Measurements from ENCODE around the gene IGSF21. TPM values are rescaled to one million over a fixed set of nuclear protein-coding genes. Genes with fewer than 3 reads are reported as not detected.
A peak's percentile ranks its signal among the peaks of the same experiment; 100 is the strongest.

Gene IGSF21
- total and polyA plus RNA-seq, 2 experiments from 2014 or later: not detected

- Histone ChIP-seq H2AFZ (no peak overlapping the region), H3K4me2 (no peak overlapping the region), H3K36me3 (replicated peaks; ENCODE audit: insufficient read depth, low read depth) (no peaks in the 10 kb centered on the region), H3K9me2 (replicated peaks; ENCODE audit: insufficient read depth) (no peaks in the 10 kb centered on the region), H3K27me3 (no peaks in the 10 kb centered on the region), H3K27ac (no peak overlapping the region), H4K20me1 (ENCODE audit: insufficient read depth, poor library complexity, severe bottlenecking) (no peaks in the 10 kb centered on the region), H3K79me2 (no peaks in the 10 kb centered on the region), H3K4me3 (no peak overlapping the region), H3K4me1 (ENCODE audit: insufficient read depth) (peaks cover 3% of the 10 kb centered on the region), H3K9me3 (ENCODE audit: low read depth) (no peaks in the 10 kb centered on the region)
- TF ChIP-seq, protein P1, sequence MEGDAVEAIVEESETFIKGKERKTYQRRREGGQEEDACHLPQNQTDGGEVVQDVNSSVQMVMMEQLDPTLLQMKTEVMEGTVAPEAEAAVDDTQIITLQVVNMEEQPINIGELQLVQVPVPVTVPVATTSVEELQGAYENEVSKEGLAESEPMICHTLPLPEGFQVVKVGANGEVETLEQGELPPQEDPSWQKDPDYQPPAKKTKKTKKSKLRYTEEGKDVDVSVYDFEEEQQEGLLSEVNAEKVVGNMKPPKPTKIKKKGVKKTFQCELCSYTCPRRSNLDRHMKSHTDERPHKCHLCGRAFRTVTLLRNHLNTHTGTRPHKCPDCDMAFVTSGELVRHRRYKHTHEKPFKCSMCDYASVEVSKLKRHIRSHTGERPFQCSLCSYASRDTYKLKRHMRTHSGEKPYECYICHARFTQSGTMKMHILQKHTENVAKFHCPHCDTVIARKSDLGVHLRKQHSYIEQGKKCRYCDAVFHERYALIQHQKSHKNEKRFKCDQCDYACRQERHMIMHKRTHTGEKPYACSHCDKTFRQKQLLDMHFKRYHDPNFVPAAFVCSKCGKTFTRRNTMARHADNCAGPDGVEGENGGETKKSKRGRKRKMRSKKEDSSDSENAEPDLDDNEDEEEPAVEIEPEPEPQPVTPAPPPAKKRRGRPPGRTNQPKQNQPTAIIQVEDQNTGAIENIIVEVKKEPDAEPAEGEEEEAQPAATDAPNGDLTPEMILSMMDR (IDR thresholded peaks at IDR 0.05; ENCODE audit: poor library complexity): no peak
- no peak for DNase-seq (ENCODE audit: low spot score)
- WGBS (ENCODE audit: low lambda C conversion rate, missing lambda C conversion rate): 63% methylated on average over 7 of the region's 7 CpGs
These were observed 217.5 kb downstream of the IGSF21 start for GRCh38 chr1:18325136-18325535.

DNA sequence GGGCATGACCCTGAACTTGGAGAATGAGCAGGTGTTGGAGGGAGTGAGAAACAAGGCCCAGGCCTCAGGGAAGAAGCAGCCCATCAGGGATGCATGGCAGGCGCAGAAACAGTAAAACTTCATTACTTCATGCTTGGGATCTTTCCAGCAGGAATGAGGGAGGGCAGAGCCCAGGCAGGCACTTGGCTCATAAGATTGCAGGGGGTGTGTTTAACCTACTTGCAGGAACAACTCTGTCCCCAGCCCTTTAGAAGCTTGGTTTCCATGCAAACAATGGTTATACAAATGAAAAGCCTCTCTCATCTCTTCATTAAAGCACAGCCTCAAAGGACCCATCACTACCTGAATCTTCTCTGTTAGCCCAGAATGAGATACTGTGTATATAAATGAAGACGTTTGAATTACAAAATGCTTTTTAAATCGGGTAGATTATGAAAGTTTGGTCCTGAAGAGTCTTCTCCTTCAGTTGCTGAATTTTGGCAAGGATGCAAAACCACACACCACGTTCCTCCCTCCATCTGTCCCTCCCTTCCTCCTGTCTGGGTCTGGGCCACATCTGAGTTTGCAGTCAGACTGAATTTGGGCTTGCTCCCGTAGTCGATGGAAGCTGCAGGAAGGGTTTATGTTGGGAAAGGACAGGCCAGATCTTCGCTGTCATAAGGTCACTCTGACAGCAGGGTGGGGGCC is 218.8 kb downstream of the IGSF21 start:
- no peaks in the 10 kb centered on the region for H3K9me2 ChIP-seq (replicated peaks; ENCODE audit: insufficient read depth)
- TF ChIP-seq, protein P1 (IDR thresholded peaks at IDR 0.05; ENCODE audit: poor library complexity): no peak
- TF ChIP-seq EZH2 (IDR thresholded peaks at IDR 0.05; ENCODE audit: borderline replicate concordance) (no peak), EZH2phosphoT487 (IDR thresholded peaks at IDR 0.05; ENCODE audit: low read depth, severe bottlenecking, unreplicated experiment) (no peak)
- peaks cover 3% of the 10 kb centered on the region for H3K27me3 ChIP-seq
- H3K4me1 ChIP-seq (ENCODE audit: insufficient read depth): peaks cover 3% of the 10 kb centered on the region
- no peaks in the 10 kb centered on the region for H4K20me1 ChIP-seq (ENCODE audit: insufficient read depth, poor library complexity, severe bottlenecking)
- H2AFZ ChIP-seq: no peak overlapping the region
- H3K27ac ChIP-seq: no peak overlapping the region
- peak; percentile 24 for DNase-seq (ENCODE audit: low spot score)
- H3K4me3 ChIP-seq: no peak overlapping the region
- no peaks in the 10 kb centered on the region for H3K9me3 ChIP-seq (ENCODE audit: low read depth)
- H3K79me2 ChIP-seq: no peaks in the 10 kb centered on the region
- H3K36me3 ChIP-seq (replicated peaks; ENCODE audit: insufficient read depth, low read depth): no peaks in the 10 kb centered on the region
- no peak overlapping the region for H3K4me2 ChIP-seq
- WGBS (ENCODE audit: low lambda C conversion rate, missing lambda C conversion rate): 55% methylated on average over 7 of the region's 7 CpGs

DNA sequence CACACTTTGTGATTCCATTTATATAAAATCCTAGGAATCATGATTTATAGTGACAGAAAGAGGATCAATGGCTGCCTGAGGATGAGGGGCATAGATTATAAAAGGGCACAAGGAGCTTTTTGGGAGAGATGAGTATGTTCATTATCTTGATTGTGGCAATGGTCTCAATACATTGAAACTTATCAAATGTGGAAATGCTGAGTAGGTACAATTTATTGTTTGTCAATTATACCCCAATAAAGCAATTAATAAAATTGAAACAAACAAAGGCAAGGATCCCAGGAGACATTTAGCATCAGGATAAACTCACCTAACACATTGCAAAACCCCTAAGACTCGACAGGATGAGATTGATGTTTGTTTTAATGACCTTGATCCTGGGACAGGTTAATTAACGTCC is 220.1 kb downstream of the IGSF21 start:
- TF ChIP-seq EZH2phosphoT487 (IDR thresholded peaks at IDR 0.05; ENCODE audit: low read depth, severe bottlenecking, unreplicated experiment): no peak
- TF ChIP-seq, protein P1 (IDR thresholded peaks at IDR 0.05; ENCODE audit: poor library complexity): no peak
- TF ChIP-seq EZH2 (IDR thresholded peaks at IDR 0.05; ENCODE audit: borderline replicate concordance): no peak
- Histone ChIP-seq H3K79me2 (no peaks in the 10 kb centered on the region), H3K4me2 (no peak overlapping the region), H3K9me3 (ENCODE audit: low read depth) (no peaks in the 10 kb centered on the region), H3K36me3 (replicated peaks; ENCODE audit: insufficient read depth, low read depth) (no peaks in the 10 kb centered on the region), H3K27ac (no peak overlapping the region), H3K4me1 (ENCODE audit: insufficient read depth) (peaks cover 3% of the 10 kb centered on the region), H3K9me2 (replicated peaks; ENCODE audit: insufficient read depth) (no peaks in the 10 kb centered on the region), H3K4me3 (no peak overlapping the region), H2AFZ (no peak overlapping the region), H3K27me3 (peaks cover 13% of the 10 kb centered on the region), H4K20me1 (ENCODE audit: insufficient read depth, poor library complexity, severe bottlenecking) (no peaks in the 10 kb centered on the region)
- DNase-seq (ENCODE audit: low spot score): no peak
- WGBS (ENCODE audit: low lambda C conversion rate, missing lambda C conversion rate): 44% methylated on average over 2 of the region's 2 CpGs
